Caco-2 (cell line): ENCODE results near the gene LRGUK. TPM values are rescaled to one million over a fixed set of nuclear protein-coding genes. Genes with fewer than 3 reads are reported as not detected.
"Not testable (repeated sequence)": the region's sequence is repeated elsewhere in the genome, so short reads cannot be mapped to it uniquely, and the experiment has no call there.

ENCODE experiments used
- BruUV-seq: library from RNA; stranded (reverse); fragments of 400-500 nt; replicated peaks from 2 replicates; lab custom pipeline; 2021; lab: Mats Ljungman, UMichigan
- CTCF ChIA-PET: fragments of 300-600 bp; sonication (Branson Sonifier 250); formaldehyde crosslinking; loops from one replicate; lab custom pipeline; 2022; ENCODE audit warnings: antibody characterized with exemption; lab: Charles Lee
- POLR2A ChIA-PET: fragments of 300-600 bp; sonication (Branson Sonifier 250); formaldehyde crosslinking; loops from one replicate; lab custom pipeline; 2022; ENCODE audit warnings: antibody characterized with exemption; lab: Charles Lee
- DNase-seq, 2 experiments: peaks; one replicate each; pipeline versions ENCODE4 v3.0.0 to v3.0.0-alpha.2; 2020 to 2022
- H3K27me3 ChIP-seq: replicated peaks from 2 replicates; pipeline ENCODE4 v1.6.0; 2011; ENCODE audit warnings: low read length; ENCODE audit not compliant: control insufficient read depth, insufficient read depth
- H3K36me3 ChIP-seq: 2 replicates; pipeline ENCODE4 v1.5.1; 2011; ENCODE audit warnings: low read length; ENCODE audit not compliant: control insufficient read depth, insufficient read depth
- H3K4me1 ChIP-seq: fragments of 250-450 bp; sonication (Bioruptor Pico); 2 replicates; pipeline ENCODE4 v1.5.1; 2020; ENCODE audit warnings: mild to moderate bottlenecking
- H3K4me3 ChIP-seq: 2 replicates; pipeline ENCODE4 v1.5.1; 2011; ENCODE audit warnings: low read depth, mild to moderate bottlenecking, control low read depth, low read length
- H3K9me3 ChIP-seq: fragments of 250-450 bp; sonication (Bioruptor Pico); 2 replicates; pipeline ENCODE4 v1.5.1; 2020; ENCODE audit warnings: mild to moderate bottlenecking, moderate library complexity
- H3K27ac Mint-ChIP-seq: one replicate; pipeline ENCODE4 v1.8.0; 2022; ENCODE audit warnings: mixed read lengths; ENCODE audit not compliant: unreplicated experiment
- H3K27me3 Mint-ChIP-seq: one replicate; pipeline ENCODE4 v1.8.0; 2022; ENCODE audit warnings: mixed read lengths; ENCODE audit not compliant: insufficient read depth, unreplicated experiment
- H3K36me3 Mint-ChIP-seq: one replicate; pipeline ENCODE4 v1.8.0; 2022; ENCODE audit warnings: mild to moderate bottlenecking, mixed read lengths; ENCODE audit not compliant: insufficient read depth, unreplicated experiment
- H3K4me1 Mint-ChIP-seq: one replicate; pipeline ENCODE4 v1.8.0; 2022; ENCODE audit warnings: low read depth, mixed read lengths; ENCODE audit not compliant: unreplicated experiment
- H3K4me3 Mint-ChIP-seq: one replicate; pipeline ENCODE4 v1.8.0; 2022; ENCODE audit warnings: mild to moderate bottlenecking, moderate library complexity, mixed read lengths; ENCODE audit not compliant: unreplicated experiment
- H3K9me3 Mint-ChIP-seq: one replicate; pipeline ENCODE4 v1.8.0; 2022; ENCODE audit warnings: mixed read lengths; ENCODE audit not compliant: unreplicated experiment
- CTCF ChIP-seq, 2 experiments: fragments of 200-600 bp in 1 of 2; IDR thresholded peaks; 1 replicate in 1 of 2; 2 replicates in 1 of 2; pipeline versions ENCODE4 v1.5.1 to v1.8.0; 2011 to 2022; ENCODE audit warnings: antibody characterized with exemption in 1 of 2, control low read depth in 1 of 2, inconsistent platforms in 1 of 2, low read depth in 1 of 2, low read length in 1 of 2, mild to moderate bottlenecking in 1 of 2, moderate library complexity in 1 of 2; ENCODE audit not compliant: insufficient read depth in 1 of 2, severe bottlenecking in 1 of 2, unreplicated experiment in 1 of 2
- intact Hi-C: fragments of 100-400 bp; cut with micrococcal nuclease; formaldehyde crosslinking; loops from one replicate; pipeline ENCODE4 v1.10.0; 2022; ENCODE audit not compliant: unreplicated experiment
- total RNA-seq: library from RNA; stranded (reverse); gene quantifications from 2 replicates; pipeline ENCODE4 v1.2.3, GENCODE V29; 2022

The LRGUK gene
- total RNA-seq, 1 experiment from 2014 or later = 0.09 TPM

- H3K27ac Mint-ChIP-seq = no peak overlapping the region
- no TSS peak for BruUV-seq
- no peaks in the 10 kb centered on the region for H3K9me3 Mint-ChIP-seq
- no peaks in the 10 kb centered on the region for H3K9me3 ChIP-seq
- ChIA-PET POLR2A (no interaction called here), CTCF (no interaction called here)
- no peaks in the 10 kb centered on the region for H3K27me3 ChIP-seq
- H3K4me3 Mint-ChIP-seq = no peak overlapping the region
- peaks cover 1% of the 10 kb centered on the region; the same call in 1 of the 2 replicates for H3K36me3 ChIP-seq
- peaks cover 8% of the 10 kb centered on the region for H3K4me1 Mint-ChIP-seq
- intact Hi-C loops = no loop called here
- peaks cover 15% of the 10 kb centered on the region for H3K36me3 Mint-ChIP-seq
- no peak overlapping the region for H3K4me3 ChIP-seq
- peak in 1 of 2 experiments; percentile 5 for DNase-seq
- H3K27me3 Mint-ChIP-seq = peaks cover 3% of the 10 kb centered on the region
- H3K4me1 ChIP-seq = no peaks in the 10 kb centered on the region
- no peak for TF ChIP-seq CTCF (IDR thresholded peaks at IDR 0.05; ENCODE audit: insufficient read depth in 1 of 2, low read depth in 1 of 2, low read length in 1 of 2, severe bottlenecking in 1 of 2, unreplicated experiment in 1 of 2)
These were observed 163.1 kb downstream of the LRGUK start for GRCh38 chr7:134290286-134290685.

DNA sequence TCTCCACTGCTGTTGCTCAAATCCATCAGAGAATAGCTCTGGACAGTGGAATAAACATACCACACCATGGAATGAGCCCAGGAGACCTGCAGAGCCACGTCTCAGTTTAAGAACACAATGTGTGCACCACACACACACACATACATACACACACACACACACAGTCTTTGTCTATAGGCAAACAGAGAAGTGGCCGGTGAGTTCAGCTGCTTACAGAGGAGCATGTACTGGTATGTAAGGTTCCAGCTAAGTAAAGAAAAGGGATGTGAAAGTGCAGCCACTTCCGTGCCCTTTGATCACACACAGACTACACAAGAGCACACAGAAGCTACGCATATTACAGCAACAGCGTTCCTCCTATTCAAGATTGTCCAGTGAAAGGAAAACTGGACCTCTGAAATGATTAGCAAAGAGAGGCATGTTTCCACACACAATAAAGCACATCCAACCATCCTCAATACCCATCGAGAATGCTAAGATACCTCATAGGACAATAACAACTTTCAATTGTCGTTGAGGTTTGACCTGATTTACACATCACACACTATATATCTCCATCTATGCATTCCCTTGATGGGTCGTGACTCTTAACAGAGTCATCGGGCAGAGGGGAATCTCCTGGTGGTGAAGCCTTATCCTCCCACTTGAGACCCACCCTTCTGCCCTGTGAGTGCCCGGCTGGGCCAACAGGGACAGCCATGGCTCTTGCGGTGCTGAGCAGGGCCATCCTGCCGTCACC, 166.0 kb downstream of the LRGUK start:
- Histone ChIP-seq H3K4me1 (no peaks in the 10 kb centered on the region), H3K4me3 (no peak overlapping the region), H3K27me3 (no peaks in the 10 kb centered on the region), H3K9me3 (no peaks in the 10 kb centered on the region), H3K36me3 (peaks cover 1% of the 10 kb centered on the region; the same call in 1 of the 2 replicates)
- Mint-ChIP-seq H3K9me3 (no peaks in the 10 kb centered on the region), H3K27ac (no peak overlapping the region), H3K4me1 (peaks cover 8% of the 10 kb centered on the region), H3K36me3 (peaks cover 15% of the 10 kb centered on the region), H3K27me3 (no peaks in the 10 kb centered on the region), H3K4me3 (no peak overlapping the region)
- TF ChIP-seq CTCF (IDR thresholded peaks at IDR 0.05; ENCODE audit: insufficient read depth in 1 of 2, low read depth in 1 of 2, low read length in 1 of 2, severe bottlenecking in 1 of 2, unreplicated experiment in 1 of 2) = no peak
- CTCF ChIA-PET = no interaction called here
- intact Hi-C loops = loop anchor here (2.0 kb wide), 1 partner anchor 24 kb away; the partner anchor contains the start of gene SLC35B4
- peak in 1 of 2 experiments; percentile 24 for DNase-seq
- BruUV-seq = no TSS peak
- POLR2A ChIA-PET = no interaction called here

DNA sequence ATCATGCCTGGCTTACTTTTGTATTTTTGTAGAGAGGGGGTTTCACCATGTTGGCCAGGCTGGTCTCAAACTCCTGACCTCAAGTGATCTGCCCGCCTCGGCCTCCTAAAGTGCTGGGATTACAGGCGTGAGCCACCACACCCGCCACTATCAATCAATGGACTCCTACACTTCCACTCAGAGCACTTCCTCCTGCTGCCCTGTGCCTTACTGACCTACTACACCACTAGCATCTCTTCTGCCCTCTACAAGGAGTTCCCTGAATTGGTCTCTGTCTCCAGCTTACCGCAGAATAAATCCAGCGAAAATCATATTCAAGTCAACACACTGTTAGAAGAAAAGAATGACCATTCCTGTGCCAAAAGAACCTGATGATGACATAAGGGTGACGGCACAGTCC, 168.8 kb downstream of the LRGUK start:
- H3K27me3 ChIP-seq, H3K4me3 Mint-ChIP-seq, DNase-seq, H3K4me1 Mint-ChIP-seq, H3K9me3 ChIP-seq, CTCF ChIA-PET, H3K4me1 ChIP-seq, BruUV-seq, H3K27ac Mint-ChIP-seq, H3K4me3 ChIP-seq, POLR2A ChIA-PET, H3K27me3 Mint-ChIP-seq, intact Hi-C loops, H3K36me3 ChIP-seq, H3K9me3 Mint-ChIP-seq: not testable (repeated sequence)
- H3K36me3 Mint-ChIP-seq = peaks cover 11% of the 10 kb centered on the region
